Memory B cell (primary cell): ENCODE results near the gene OR2A1.
A peak's percentile ranks its signal among the peaks of the same experiment; 100 is the strongest.
"Not testable (repeated sequence)": the region's sequence is repeated elsewhere in the genome, so short reads cannot be mapped to it uniquely, and the experiment has no call there.

ENCODE experiments used
- ATAC-seq: fragments of 150-1000 bp; cut with Tn5 transposase; 2 replicates; pipeline ENCODE4 v1.10.0; 2021; ENCODE audit warnings: low read depth, mild to moderate bottlenecking, moderate library complexity
- DNase-seq, 2 donors: peaks; one replicate each; pipeline ENCODE4 v3.0.0; 2022; ENCODE audit warnings: low spot score in 2 of 2
- H3K27ac Mint-ChIP-seq: one replicate; pipeline ENCODE4 v1.8.0; 2022; ENCODE audit warnings: mild to moderate bottlenecking, moderate library complexity, mixed read lengths
- H3K27me3 Mint-ChIP-seq: one replicate; pipeline ENCODE4 v1.8.0; 2022; ENCODE audit warnings: mixed read lengths
- H3K36me3 Mint-ChIP-seq: one replicate; pipeline ENCODE4 v1.8.0; 2022; ENCODE audit warnings: mild to moderate bottlenecking, mixed read lengths
- H3K4me1 Mint-ChIP-seq: one replicate; pipeline ENCODE4 v1.8.0; 2022; ENCODE audit warnings: mixed read lengths
- H3K4me3 Mint-ChIP-seq: one replicate; pipeline ENCODE4 v1.8.0; 2022; ENCODE audit warnings: mild to moderate bottlenecking, moderate library complexity, mixed read lengths
- H3K9me3 Mint-ChIP-seq: one replicate; pipeline ENCODE4 v1.8.0; 2022; ENCODE audit warnings: mixed read lengths

Gene OR2A1, protein sequence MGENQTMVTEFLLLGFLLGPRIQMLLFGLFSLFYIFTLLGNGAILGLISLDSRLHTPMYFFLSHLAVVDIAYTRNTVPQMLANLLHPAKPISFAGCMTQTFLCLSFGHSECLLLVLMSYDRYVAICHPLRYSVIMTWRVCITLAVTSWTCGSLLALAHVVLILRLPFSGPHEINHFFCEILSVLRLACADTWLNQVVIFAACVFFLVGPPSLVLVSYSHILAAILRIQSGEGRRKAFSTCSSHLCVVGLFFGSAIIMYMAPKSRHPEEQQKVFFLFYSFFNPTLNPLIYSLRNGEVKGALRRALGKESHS

DNA sequence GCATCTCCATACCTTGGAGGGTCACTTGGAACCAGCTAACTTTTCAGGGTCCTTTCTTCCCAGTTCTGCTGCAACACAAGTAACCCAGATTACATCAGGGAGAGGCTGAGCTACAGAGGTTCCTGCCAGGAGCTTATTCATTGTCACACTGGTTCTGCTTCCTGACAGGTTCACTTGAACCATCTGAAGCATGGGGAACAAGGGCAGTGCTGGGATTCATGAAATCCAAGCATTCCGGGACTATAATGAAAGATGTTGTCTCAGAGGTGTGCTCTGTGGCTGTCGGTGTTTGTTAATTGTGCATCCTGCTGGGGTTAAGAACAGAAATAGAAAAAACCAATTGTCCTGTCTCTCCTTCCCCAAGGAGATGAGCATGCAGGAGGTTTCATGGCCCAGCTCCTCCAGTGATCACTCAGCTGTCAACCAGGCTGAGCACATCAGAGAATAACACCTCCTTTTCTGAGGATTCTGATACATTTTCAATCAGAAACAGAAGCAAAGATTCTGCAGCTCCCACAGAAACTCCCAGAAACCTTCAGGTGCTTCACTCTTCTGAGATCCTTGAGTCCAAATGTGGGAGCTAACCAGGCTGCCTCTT lies at the start of gene OR2A1:
TSS of gene OR2A1 (plus strand) at position 548 of the 598 bp plus-strand sequence. CDS start 5,706 bp downstream, outside the sequence.
- not testable (repeated sequence) for H3K4me3 Mint-ChIP-seq, H3K36me3 Mint-ChIP-seq, H3K27me3 Mint-ChIP-seq, ATAC-seq, H3K4me1 Mint-ChIP-seq, H3K27ac Mint-ChIP-seq, H3K9me3 Mint-ChIP-seq, DNase-seq

DNA sequence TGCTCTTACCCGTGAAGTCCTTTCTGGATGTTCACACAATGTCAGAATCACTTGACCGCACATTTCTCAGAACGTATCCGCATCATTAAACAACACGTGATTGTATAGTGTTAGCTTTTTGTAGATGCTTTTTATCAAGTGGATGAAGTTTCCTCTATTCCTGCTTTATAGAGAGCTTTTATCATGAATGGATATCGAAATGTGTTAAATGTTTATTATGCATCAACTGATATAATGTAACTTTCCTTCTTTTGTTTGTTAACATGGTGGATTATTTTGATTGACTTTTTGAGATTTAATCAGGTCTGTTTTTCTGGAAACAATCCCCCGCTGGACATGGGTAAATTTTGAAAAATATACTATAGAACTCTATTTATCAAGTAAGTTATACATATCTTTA lies 47.5 kb upstream of the OR2A1 start, which contains the start of gene OR2A7:
TSS of gene OR2A7 (minus strand) at position 101 of the 400 bp plus-strand sequence. CDS start 5,164 bp downstream, outside the sequence.
- not testable (repeated sequence) for DNase-seq, H3K4me1 Mint-ChIP-seq, H3K27me3 Mint-ChIP-seq, ATAC-seq, H3K36me3 Mint-ChIP-seq, H3K9me3 Mint-ChIP-seq, H3K27ac Mint-ChIP-seq, H3K4me3 Mint-ChIP-seq

GRCh38 chr7:144269188-144269587 lies 43.0 kb upstream of the OR2A1 start, which contains the start of gene CTAGE8:
Gene CTAGE8 (minus strand): TSS chr7:144269288. CDS start chr7:144269250, 38 bp downstream.
- H3K27me3 Mint-ChIP-seq, H3K27ac Mint-ChIP-seq, DNase-seq, H3K4me3 Mint-ChIP-seq, H3K9me3 Mint-ChIP-seq, H3K4me1 Mint-ChIP-seq, ATAC-seq, H3K36me3 Mint-ChIP-seq: not testable (repeated sequence)

DNA sequence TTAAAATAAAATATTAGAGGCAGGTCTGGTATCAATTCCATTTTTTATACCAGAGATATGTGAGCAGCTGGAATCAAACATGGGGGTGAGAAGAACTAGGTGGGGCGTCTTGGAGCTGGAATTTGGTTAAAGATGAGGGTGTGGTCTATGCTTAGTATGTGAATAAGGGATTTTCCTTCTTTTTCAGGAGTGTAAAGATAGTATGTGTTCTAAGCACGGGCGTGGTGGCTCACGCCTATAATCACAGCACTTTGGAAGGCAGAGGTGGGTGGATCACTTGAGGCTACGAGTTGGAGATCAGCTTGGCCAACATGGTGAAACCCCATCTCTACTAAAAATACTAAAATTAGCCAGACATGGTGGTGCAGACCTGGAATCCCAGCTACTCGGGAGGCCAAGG lies 36.9 kb upstream of the OR2A1 start:
- not testable (repeated sequence) for DNase-seq, ATAC-seq, H3K4me3 Mint-ChIP-seq, H3K36me3 Mint-ChIP-seq, H3K27ac Mint-ChIP-seq, H3K4me1 Mint-ChIP-seq, H3K27me3 Mint-ChIP-seq, H3K9me3 Mint-ChIP-seq

- H3K4me3 Mint-ChIP-seq, H3K27ac Mint-ChIP-seq, DNase-seq, H3K4me1 Mint-ChIP-seq, H3K9me3 Mint-ChIP-seq, H3K36me3 Mint-ChIP-seq, H3K27me3 Mint-ChIP-seq, ATAC-seq: not testable (repeated sequence)
Measured at GRCh38 chr7:144280010-144280409, 32.2 kb upstream of the OR2A1 start.

DNA sequence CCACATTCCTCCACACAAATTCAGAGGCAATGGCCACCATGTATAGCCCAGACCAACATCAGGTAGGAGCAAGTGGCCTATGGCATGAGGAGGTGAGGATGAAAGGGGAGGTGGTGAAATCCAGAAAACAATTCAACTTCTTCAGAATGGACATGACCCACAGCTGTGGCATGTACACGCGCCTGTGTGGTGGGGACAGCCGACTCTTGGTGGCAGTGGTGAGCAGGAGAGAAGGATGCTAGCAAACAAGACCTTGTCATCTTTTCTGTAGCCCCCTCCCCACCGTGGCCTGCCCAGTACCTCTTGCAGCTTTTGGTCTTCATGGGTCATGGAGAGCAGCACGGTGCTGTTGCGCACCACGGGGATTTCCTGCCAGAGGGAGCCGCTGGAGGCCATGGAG lies 30.2 kb upstream of the OR2A1 start:
- not testable (repeated sequence) for H3K4me1 Mint-ChIP-seq, H3K9me3 Mint-ChIP-seq, H3K27me3 Mint-ChIP-seq, H3K4me3 Mint-ChIP-seq, H3K36me3 Mint-ChIP-seq, ATAC-seq, DNase-seq, H3K27ac Mint-ChIP-seq

DNA sequence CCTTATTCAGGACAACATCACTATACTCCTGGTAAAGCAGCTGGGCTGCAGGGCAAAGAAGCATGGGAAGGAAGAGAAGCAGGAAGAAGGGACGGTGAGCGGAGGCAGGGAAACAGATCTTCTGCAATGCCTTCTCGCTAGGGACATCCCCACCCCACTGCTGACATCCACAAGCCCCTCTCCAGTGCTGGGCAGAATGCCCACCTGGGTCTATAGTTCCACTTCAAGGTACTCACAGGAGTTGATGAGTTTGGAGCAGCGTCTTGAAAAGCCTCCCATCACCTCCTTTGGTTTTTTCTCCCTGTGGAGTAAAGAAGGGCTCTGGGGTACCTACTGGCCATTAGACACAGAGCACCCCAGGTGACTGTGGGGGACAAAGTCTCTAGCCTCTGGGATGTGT lies 29.7 kb upstream of the OR2A1 start:
- H3K27me3 Mint-ChIP-seq, H3K36me3 Mint-ChIP-seq, H3K4me1 Mint-ChIP-seq, H3K27ac Mint-ChIP-seq, DNase-seq, H3K4me3 Mint-ChIP-seq, ATAC-seq, H3K9me3 Mint-ChIP-seq: not testable (repeated sequence)

DNA sequence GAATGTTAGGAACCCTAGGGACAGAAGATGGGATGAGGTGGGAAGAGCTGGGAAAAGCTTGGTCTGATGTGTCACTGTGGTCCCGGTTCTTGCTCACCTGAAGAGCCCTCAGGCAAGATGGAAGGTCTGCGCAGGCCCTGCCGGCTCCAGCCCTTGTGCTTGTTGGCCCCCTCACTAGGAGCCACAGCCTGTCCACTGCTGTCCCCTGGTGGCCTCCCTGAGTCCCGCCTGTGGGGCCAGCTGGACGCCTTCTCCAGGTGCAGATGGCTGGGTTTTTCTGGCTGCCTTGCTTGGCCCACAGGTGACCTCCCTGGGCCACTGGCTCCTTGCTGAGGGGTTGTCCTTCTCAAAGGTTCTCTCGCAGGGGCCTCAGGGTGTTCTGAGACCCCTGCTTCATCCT lies 28.5 kb upstream of the OR2A1 start:
- not testable (repeated sequence) for H3K4me3 Mint-ChIP-seq, ATAC-seq, H3K27ac Mint-ChIP-seq, H3K9me3 Mint-ChIP-seq, DNase-seq, H3K36me3 Mint-ChIP-seq, H3K4me1 Mint-ChIP-seq, H3K27me3 Mint-ChIP-seq

DNA sequence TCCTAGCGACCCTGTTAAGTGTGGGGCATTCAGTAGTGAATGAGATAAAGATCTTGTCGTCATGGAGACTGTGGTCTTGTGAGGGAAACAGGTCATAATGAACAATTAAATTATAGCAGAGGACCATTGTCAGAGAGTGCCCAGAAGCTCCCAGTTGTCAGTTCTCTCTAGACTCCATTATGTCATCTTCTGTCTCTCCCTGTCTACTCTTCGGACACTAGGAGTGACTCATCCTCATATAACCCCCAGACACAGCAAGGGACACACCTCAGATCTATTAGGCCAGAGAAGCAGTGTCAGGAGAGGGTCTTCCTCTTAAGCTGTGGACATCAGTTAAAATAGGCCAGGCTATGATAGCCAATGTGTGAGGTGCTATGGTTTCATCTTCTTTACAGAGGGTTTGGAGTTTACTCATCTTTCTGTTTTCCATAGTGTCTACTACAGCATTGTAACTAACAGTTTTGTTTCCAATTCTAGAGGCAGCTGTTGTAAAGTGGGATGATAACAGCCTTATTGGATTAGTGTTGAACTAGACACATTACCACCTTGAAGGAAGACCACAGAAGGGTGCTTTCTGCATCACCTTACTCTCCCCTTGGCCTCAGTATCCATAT lies 24.9 kb upstream of the OR2A1 start:
- not testable (repeated sequence) for ATAC-seq, H3K4me1 Mint-ChIP-seq, H3K27me3 Mint-ChIP-seq, DNase-seq, H3K4me3 Mint-ChIP-seq, H3K36me3 Mint-ChIP-seq, H3K27ac Mint-ChIP-seq, H3K9me3 Mint-ChIP-seq

DNA sequence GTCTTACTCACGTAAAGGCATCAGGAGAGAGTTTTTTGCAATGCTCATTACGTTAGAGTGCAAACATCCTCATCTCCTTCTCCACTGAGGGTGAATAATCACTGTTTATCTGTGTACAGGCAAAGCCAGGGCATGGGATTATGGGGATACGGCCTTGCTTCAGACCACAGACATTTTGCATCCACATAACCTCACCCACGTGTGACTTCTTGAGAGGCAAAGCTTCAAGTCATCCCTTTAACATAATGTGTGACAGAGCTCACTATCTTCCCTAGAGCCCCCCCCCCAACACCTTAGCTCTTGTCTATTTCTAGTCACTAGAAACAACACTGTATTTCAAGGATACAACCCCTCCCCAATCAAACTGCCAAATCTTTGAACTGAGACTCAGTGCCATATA lies 20.6 kb upstream of the OR2A1 start:
- not testable (repeated sequence) for H3K36me3 Mint-ChIP-seq, H3K4me3 Mint-ChIP-seq, ATAC-seq, H3K27me3 Mint-ChIP-seq, H3K4me1 Mint-ChIP-seq, H3K27ac Mint-ChIP-seq, DNase-seq, H3K9me3 Mint-ChIP-seq

DNA sequence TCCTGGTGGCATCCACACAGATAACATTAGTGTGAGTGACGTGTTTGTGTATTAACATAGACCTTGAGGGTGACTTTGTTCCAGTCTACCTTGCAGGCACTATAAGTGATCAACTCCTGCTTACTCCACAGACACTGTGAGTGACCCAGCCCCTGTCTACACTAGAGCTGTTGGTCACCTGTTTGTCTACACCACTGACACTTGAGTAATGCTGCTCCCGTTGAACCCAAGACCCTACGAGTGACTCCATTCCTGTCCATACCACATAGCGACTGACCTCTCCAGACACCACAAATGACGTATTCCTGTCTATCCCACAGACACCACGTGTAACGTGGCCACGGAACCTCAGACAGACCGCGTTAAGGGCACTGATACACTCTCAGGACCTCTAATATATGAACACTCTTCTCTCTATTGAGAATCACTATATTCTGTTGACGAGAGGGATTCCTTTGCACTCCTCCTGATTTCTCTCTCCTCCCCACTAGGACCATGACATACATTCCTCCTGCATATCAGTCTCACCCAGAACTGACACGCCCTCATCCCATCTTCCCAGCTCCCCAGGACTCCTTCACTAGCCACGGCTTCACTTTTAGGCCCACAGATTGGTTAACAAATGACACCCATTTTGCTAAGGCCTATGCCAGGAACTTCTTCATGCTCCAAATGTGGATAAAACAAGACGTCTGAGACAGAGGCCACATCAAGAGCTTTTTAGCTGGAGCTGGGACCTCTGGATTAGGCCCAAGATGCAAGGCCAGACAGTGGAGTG lies 19.6 kb upstream of the OR2A1 start:
- not testable (repeated sequence) for H3K4me1 Mint-ChIP-seq, H3K27me3 Mint-ChIP-seq, H3K36me3 Mint-ChIP-seq, H3K9me3 Mint-ChIP-seq, ATAC-seq, DNase-seq, H3K4me3 Mint-ChIP-seq, H3K27ac Mint-ChIP-seq

- not testable (repeated sequence) for H3K4me3 Mint-ChIP-seq, H3K4me1 Mint-ChIP-seq, H3K9me3 Mint-ChIP-seq, H3K27me3 Mint-ChIP-seq, H3K36me3 Mint-ChIP-seq, H3K27ac Mint-ChIP-seq, DNase-seq
- ATAC-seq: peak; percentile 77
Measured at GRCh38 chr7:144293794-144294499, 18.3 kb upstream of the OR2A1 start.

GRCh38 chr7:144302578-144303303 lies 9.5 kb upstream of the OR2A1 start:
- H3K27me3 Mint-ChIP-seq, H3K27ac Mint-ChIP-seq, H3K36me3 Mint-ChIP-seq, H3K9me3 Mint-ChIP-seq, DNase-seq, ATAC-seq, H3K4me1 Mint-ChIP-seq, H3K4me3 Mint-ChIP-seq: not testable (repeated sequence)
